ENCODE measurements around the gene TRDMT1. TPM values are rescaled to one million over a fixed set of nuclear protein-coding genes. Genes with fewer than 3 reads are reported as not detected.

TRDMT1 gene
- total and polyA plus RNA-seq, 4 donors = 2.5 to 25.9 (median 6.5) TPM

DNA sequence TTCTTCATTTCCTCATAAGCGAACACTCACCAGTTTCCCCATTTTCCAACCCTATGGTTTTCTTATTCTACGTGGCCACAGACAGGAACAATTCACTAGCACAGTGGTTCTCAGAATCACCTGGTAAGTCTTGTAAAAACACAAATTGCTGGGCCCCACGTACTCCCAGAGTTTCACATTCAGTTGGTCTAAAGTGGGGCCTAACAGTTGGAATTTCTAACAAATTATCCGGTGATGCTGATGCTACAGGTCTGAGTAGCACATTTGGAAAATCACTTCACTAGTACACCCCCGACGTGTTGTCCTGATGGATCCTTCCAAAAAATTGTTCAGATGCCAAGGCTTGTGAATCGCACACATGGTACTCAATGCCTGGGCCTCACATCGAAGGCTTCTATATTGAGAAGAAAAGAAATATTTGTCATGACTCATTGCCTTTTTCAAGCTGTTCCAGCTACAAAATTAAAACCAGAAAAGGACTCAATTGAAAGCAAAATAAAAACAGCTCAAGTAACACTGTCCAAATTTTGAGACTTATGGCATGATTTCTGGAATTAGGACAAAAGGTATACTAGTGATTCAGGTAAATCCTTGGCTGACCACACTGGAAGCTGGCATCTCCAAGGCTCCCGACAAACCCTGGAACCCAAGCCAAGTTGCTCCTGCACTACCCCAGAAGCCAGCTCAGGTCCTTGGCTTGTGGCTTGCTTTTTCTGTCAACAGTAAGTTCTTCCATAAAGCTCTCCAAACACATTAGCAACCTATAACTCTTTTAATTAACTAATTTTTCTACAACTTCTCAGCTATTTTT, 13.7 kb upstream of the TRDMT1 start:
- Histone ChIP-seq H3K36me3 (ENCODE audit: control insufficient read depth in 4 of 4, insufficient read depth in 4 of 4, low read length in 4 of 4) (no peaks in the 10 kb centered on the region), H3K9me3 (ENCODE audit: control insufficient read depth in 4 of 4, insufficient read depth in 3 of 4, low read length in 3 of 4) (no peaks in the 10 kb centered on the region), H3K4me1 (ENCODE audit: control insufficient read depth in 5 of 5, insufficient read depth in 5 of 5, low read length in 5 of 5) (peaks cover 0 to 5% (median 4%) of the 10 kb centered on the region in 5 donors), H3K9ac (ENCODE audit: insufficient read depth in 1 of 2, low read length in 2 of 2) (no peak overlapping the region), H3K4me3 (no peak overlapping the region), H3K27me3 (ENCODE audit: control insufficient read depth in 3 of 3, insufficient read depth in 3 of 3, low read length in 2 of 3) (no peaks in the 10 kb centered on the region), H3K27ac (ENCODE audit: low read depth in 1 of 2, low read length in 1 of 2) (peak overlapping the region in 1 of 2 donors; percentile 88)
- 68 to 71% methylated on average over 9 of the region's 9 CpGs for WGBS, 2 donors
- TF ChIP-seq, protein P1, sequence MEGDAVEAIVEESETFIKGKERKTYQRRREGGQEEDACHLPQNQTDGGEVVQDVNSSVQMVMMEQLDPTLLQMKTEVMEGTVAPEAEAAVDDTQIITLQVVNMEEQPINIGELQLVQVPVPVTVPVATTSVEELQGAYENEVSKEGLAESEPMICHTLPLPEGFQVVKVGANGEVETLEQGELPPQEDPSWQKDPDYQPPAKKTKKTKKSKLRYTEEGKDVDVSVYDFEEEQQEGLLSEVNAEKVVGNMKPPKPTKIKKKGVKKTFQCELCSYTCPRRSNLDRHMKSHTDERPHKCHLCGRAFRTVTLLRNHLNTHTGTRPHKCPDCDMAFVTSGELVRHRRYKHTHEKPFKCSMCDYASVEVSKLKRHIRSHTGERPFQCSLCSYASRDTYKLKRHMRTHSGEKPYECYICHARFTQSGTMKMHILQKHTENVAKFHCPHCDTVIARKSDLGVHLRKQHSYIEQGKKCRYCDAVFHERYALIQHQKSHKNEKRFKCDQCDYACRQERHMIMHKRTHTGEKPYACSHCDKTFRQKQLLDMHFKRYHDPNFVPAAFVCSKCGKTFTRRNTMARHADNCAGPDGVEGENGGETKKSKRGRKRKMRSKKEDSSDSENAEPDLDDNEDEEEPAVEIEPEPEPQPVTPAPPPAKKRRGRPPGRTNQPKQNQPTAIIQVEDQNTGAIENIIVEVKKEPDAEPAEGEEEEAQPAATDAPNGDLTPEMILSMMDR (IDR thresholded peaks at IDR 0.05; ENCODE audit: control extremely low read depth, extremely low read depth) = no peak
- ATAC-seq (ENCODE audit: insufficient read depth, low FRiP score) (no peak), DNase-seq (no peak)

DNA sequence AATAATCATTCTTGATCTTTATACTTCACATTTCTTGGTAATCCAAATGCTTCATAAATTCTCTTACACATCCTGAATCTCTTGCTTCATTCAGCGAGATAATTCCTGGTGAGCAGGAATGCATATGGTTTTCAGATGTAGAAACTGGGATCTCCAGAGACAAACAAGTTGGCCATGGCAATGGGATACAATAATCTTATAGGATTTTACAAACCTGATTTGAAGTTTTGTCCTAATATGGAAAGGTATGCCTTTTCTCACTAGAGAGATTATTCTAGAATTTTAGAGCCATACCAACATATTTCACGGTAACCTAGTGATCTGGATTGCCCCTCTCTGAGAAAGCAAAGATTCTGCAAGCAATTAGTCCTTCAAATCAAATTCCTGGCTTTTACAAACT, 13.1 kb upstream of the TRDMT1 start:
- ATAC-seq (ENCODE audit: insufficient read depth, low FRiP score) (no peak), DNase-seq (no peak)
- H3K9ac ChIP-seq (ENCODE audit: insufficient read depth in 1 of 2, low read length in 2 of 2) = no peak overlapping the region
- 71 to 81% methylated on average over 2 of the region's 2 CpGs for WGBS, 2 donors
- H3K4me3 ChIP-seq = no peak overlapping the region
- H3K9me3 ChIP-seq (ENCODE audit: control insufficient read depth in 4 of 4, insufficient read depth in 3 of 4, low read length in 3 of 4) = no peaks in the 10 kb centered on the region
- H3K36me3 ChIP-seq (ENCODE audit: control insufficient read depth in 4 of 4, insufficient read depth in 4 of 4, low read length in 4 of 4) = no peaks in the 10 kb centered on the region
- peaks cover 0 to 8% (median 4%) of the 10 kb centered on the region in 5 donors for H3K4me1 ChIP-seq (ENCODE audit: control insufficient read depth in 5 of 5, insufficient read depth in 5 of 5, low read length in 5 of 5)
- no peaks in the 10 kb centered on the region for H3K27me3 ChIP-seq (ENCODE audit: control insufficient read depth in 3 of 3, insufficient read depth in 3 of 3, low read length in 2 of 3)
- peak overlapping the region in 1 of 2 donors; percentile 21 for H3K27ac ChIP-seq (ENCODE audit: low read depth in 1 of 2, low read length in 1 of 2)
- TF ChIP-seq, protein P1 (IDR thresholded peaks at IDR 0.05; ENCODE audit: control extremely low read depth, extremely low read depth) = no peak

DNA sequence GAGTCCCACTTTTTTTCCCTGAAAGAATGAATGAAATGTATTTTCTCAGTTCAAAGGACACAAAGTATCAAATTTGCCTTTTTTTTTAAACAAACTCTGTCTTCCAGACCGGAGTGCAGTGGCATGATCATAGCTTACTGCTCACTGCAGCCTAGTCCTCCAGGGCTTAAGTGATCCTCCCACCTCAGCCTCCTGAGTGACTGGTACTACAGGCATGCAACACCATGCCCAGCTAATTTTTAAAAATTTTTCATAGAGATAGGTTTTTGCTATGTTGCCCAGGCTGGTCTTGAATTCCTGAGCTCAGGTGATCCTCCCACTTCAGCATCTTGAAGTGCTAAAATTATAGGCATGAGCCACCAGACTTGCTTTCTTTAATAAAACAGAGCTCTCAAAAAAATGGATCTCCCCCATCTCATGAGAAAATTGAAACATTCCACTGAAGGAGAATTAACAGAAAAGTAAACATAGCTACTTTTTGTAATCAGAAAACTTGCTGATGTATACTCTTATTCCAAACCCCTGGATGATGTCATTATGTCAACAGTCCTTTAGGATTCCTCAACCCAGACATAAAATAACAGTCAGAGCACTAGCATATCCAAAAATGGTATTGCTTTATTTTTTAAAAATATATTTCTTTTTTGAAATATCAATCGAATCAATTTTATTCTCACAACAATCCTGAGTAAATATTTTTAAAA, 12.3 kb upstream of the TRDMT1 start:
- TF ChIP-seq, protein P1 (IDR thresholded peaks at IDR 0.05; ENCODE audit: control extremely low read depth, extremely low read depth) = no peak
- WGBS, 2 donors = 86 to 92% methylated on average over 2 of the region's 2 CpGs
- DNase-seq (no peak), ATAC-seq (ENCODE audit: insufficient read depth, low FRiP score) (no peak)
- no peak overlapping the region for H3K27ac ChIP-seq (ENCODE audit: low read depth in 1 of 2, low read length in 1 of 2)
- no peak overlapping the region for H3K9ac ChIP-seq (ENCODE audit: insufficient read depth in 1 of 2, low read length in 2 of 2)
- H3K27me3 ChIP-seq (ENCODE audit: control insufficient read depth in 3 of 3, insufficient read depth in 3 of 3, low read length in 2 of 3) = no peaks in the 10 kb centered on the region
- no peaks in the 10 kb centered on the region for H3K36me3 ChIP-seq (ENCODE audit: control insufficient read depth in 4 of 4, insufficient read depth in 4 of 4, low read length in 4 of 4)
- H3K4me3 ChIP-seq = no peak overlapping the region
- H3K4me1 ChIP-seq (ENCODE audit: control insufficient read depth in 5 of 5, insufficient read depth in 5 of 5, low read length in 5 of 5) = peaks cover 0 to 8% (median 4%) of the 10 kb centered on the region in 5 donors
- no peaks in the 10 kb centered on the region for H3K9me3 ChIP-seq (ENCODE audit: control insufficient read depth in 4 of 4, insufficient read depth in 3 of 4, low read length in 3 of 4)

Measured in lung (tissue), 12 donors.